Measurements from ENCODE around the gene DLG2.

The DLG2 gene

GRCh38 chr11:83545494-83546260 is 2081.5 kb downstream of the DLG2 start:
- ChIA-PET CTCF (interaction anchor here (0.6 kb wide), 1 partner anchor 229 kb away, joined by 4 read pairs; no protein-coding TSS in a partner anchor), POLR2A (ENCODE audit: low non-redundant PET) (no interaction called here)
- no peak overlapping the region for H3K27ac ChIP-seq
- TF ChIP-seq CTCF (conservative IDR thresholded peaks at IDR 0.05; ENCODE audit: low read depth): no peak
- DNase-seq (ENCODE audit: low spot score): no peak

- DNase-seq (ENCODE audit: low spot score): no peak
- ChIA-PET CTCF (no interaction called here), POLR2A (ENCODE audit: low non-redundant PET) (no interaction called here)
- no peak overlapping the region for H3K27ac ChIP-seq
- no peak for TF ChIP-seq CTCF (conservative IDR thresholded peaks at IDR 0.05; ENCODE audit: low read depth)
Measured at GRCh38 chr11:83544846-83545245, 2082.3 kb downstream of the DLG2 start.

- CTCF ChIA-PET: no interaction called here
- POLR2A ChIA-PET (ENCODE audit: low non-redundant PET): no interaction called here
- H3K27ac ChIP-seq: no peak overlapping the region
- TF ChIP-seq CTCF (conservative IDR thresholded peaks at IDR 0.05; ENCODE audit: low read depth): no peak
- DNase-seq (ENCODE audit: low spot score): no peak
Measured at GRCh38 chr11:83543706-83544439, 2083.3 kb downstream of the DLG2 start.

GRCh38 chr11:83542861-83543260 is 2084.3 kb downstream of the DLG2 start:
- TF ChIP-seq CTCF (conservative IDR thresholded peaks at IDR 0.05; ENCODE audit: low read depth): no peak
- ChIA-PET CTCF (no interaction called here), POLR2A (ENCODE audit: low non-redundant PET) (interaction anchor here (0.5 kb wide), 1 partner anchor 1289 kb away, joined by 3 read pairs; no protein-coding TSS in a partner anchor)

GRCh38 chr11:83540728-83541127 is 2086.4 kb downstream of the DLG2 start:
- TF ChIP-seq CTCF (conservative IDR thresholded peaks at IDR 0.05; ENCODE audit: low read depth): no peak
- ChIA-PET POLR2A (ENCODE audit: low non-redundant PET) (no interaction called here), CTCF (interaction anchor here (0.6 kb wide), 1 partner anchor 26 kb away, joined by 3 read pairs; no protein-coding TSS in a partner anchor)
- no peak overlapping the region for H3K27ac ChIP-seq
- DNase-seq (ENCODE audit: low spot score): no peak

More at GRCh38 chr11:83542861-83543260, 2084.3 kb downstream of the DLG2 start:
- H3K27ac ChIP-seq: no peak overlapping the region
- no peak for DNase-seq (ENCODE audit: low spot score)

- CTCF ChIA-PET: interaction anchor here (0.6 kb wide), 1 partner anchor 26 kb away, joined by 3 read pairs; no protein-coding TSS in a partner anchor
- no peak for DNase-seq (ENCODE audit: low spot score)
- POLR2A ChIA-PET (ENCODE audit: low non-redundant PET): no interaction called here
- no peak for TF ChIP-seq CTCF (conservative IDR thresholded peaks at IDR 0.05; ENCODE audit: low read depth)
- H3K27ac ChIP-seq: no peak overlapping the region
Measured at GRCh38 chr11:83540112-83540675, 2086.9 kb downstream of the DLG2 start.
